Right kidney (tissue), 1 donor: ENCODE data around the gene ALDH4A1.
"Not testable (repeated sequence)": the region's sequence is repeated elsewhere in the genome, so short reads cannot be mapped to it uniquely, and the experiment has no call there.

Source experiments
- DNase-seq: peaks from one replicate; pipeline ENCODE4 v3.0.0-alpha.2; 2016

ALDH4A1 gene

DNA sequence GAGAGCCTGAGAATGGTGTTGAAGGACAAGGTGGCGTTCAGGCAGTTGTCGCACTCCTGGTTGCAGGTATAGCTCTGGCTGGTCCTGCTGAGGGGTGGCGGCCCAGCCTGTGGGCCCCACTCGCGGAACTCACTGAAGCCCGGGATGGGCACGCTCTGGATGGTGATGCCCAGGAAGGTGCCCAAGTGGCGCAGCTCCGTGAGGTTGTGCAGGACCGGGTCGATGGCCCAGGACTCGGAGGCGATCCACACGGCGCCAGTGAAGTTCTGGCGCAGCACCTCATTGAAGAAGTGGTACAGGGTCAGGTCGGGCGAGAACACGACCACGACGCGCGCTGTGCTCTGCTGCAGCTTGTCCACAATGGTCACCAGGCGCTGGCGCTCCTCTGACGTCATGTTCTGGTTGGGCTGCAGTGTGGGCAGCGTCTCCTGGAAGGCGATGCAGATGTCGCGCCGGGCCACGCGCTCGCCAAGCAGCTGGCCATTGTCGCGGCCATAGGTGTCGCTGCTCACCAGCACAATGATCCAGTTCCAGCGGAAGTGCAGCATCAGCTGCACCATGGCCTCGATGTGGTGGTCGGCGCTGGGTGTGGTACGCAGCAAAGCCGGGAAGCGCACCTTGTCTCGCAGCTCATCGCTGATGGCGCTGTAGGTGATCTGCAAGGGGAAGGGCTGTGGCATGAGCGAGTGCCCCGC is 47.9 kb downstream of the ALDH4A1 start:
- no peak for DNase-seq

- DNase-seq = no peak
Measured at GRCh38 chr1:18852501-18852900, 49.9 kb downstream of the ALDH4A1 start.

DNA sequence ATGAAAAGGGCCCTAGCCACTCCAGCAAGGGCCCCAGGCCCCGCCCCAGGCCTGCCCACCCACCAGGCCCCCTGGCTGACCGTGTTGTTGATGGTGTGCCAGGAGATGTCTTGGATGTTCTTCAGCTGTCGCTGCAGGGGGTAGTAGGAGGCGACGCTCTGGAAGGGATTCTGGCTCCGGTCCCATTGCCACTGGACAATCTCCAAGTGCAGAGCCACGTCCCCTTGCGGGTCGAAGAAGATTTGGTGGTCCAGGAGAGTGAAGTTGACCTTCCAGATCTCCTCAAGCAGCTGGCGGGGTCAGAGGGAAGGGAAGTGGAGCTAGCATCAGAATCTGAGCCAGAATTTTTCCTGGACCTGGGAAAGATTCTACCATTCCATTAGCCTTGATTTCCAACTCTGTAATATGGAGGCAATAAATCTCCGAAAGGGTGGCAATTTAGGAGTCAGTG is 53.1 kb downstream of the ALDH4A1 start:
- peak; percentile 29 for DNase-seq

GRCh38 chr1:18847723-18848122 is 54.6 kb downstream of the ALDH4A1 start:
- not testable (repeated sequence) for DNase-seq

- DNase-seq = no peak
Measured at GRCh38 chr1:18840145-18840544, 62.2 kb downstream of the ALDH4A1 start.

DNA sequence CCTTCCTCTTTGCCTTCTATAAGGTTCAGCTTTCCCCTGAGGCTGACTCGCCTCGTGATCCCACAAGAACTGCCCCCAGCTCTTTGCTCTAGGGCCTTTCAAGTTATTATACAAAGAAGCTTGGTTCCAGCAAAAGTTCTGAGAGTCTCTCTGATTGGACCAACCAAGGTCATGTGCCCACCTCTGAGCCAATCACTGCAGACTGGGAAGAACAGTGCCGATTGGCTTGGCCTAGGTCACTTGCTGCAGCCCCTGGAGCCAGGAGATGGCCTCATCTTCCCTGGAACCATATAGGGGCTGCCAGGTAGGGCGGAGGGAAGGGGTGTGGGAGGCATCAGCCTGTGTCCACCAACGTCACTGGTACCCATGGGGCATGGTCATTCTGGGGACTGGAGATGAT is 65.7 kb downstream of the ALDH4A1 start:
- no peak for DNase-seq

- not testable (repeated sequence) for DNase-seq
Measured at GRCh38 chr1:18832319-18832718, 70.0 kb downstream of the ALDH4A1 start.

GRCh38 chr1:18831656-18832055 is 70.7 kb downstream of the ALDH4A1 start:
- DNase-seq = no peak

DNA sequence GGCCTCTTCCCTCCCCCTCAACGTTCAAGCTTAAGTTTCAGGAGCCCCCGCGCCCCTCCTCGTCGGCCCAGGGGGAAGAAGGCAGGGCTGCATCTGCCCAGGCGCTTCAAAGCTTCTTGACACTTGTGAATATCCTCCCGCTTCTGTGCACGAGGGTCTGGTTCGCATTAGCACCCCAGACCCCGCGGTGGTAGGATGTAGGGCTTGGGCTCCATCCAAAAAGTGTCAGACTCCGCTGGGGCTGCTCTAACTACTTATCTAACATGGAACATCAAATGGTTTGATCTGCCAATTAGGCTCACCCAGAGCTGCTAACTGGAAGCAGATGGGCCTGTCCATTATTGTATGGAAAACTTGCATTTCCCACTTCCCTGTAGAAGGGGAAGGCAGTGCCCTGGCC is 71.8 kb downstream of the ALDH4A1 start:
- DNase-seq = no peak

DNA sequence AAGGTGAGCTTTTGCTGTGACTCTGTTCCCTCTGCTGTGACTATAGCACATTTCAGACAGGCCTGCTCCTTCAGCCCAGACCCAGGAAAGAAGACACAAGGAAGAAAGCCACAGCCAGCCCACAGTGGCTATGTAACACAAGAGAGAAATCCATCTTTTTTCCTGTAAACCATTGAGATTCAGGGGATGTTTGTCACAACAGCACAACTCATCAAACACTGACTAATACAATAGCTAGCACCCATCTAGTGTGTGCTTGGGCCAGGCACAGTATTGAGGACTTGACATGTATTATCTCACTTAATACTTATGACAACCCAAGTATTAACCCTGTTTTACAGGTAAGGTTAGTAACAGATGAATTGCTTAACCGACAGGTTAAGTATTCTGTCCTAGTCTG is 72.7 kb downstream of the ALDH4A1 start:
- DNase-seq = no peak

- DNase-seq = no peak
Measured at GRCh38 chr1:18828224-18828623, 74.1 kb downstream of the ALDH4A1 start.

DNA sequence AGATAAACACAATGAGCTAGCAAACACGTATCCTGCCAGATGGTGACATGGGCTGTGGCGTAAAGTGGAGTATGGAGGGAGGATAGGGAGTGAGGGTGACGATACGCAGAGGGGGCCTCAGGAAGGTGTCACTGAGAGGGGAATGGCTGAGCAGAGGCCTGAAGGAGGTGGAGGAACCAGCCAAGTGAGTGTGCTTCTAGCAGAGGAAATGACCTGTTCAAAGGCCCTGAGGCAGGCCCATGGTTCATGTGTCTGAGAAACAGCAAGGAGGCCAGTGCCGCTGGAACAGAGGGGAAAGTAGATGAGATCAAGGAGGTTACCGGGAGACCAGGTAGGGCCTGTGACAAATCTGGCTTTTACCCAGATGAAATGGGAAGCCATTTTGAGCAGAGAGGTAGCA is 78.9 kb downstream of the ALDH4A1 start:
- DNase-seq = no peak
